Daoy (cell line): ENCODE data around the gene FGD3. TPM values are rescaled to one million over a fixed set of nuclear protein-coding genes. Genes with fewer than 3 reads are reported as not detected.
"Not testable (repeated sequence)": the region's sequence is repeated elsewhere in the genome, so short reads cannot be mapped to it uniquely, and the experiment has no call there.

Experiments
- DNase-seq: peaks from one replicate; pipeline ENCODE4 v3.0.0-alpha.2; 2015; ENCODE audit warnings: low read depth
- total RNA-seq: library from RNA; depleted of rRNA; stranded (reverse); fragments of >200 nt; shearing (Covaris generic); gene quantifications from 2 replicates; pipeline ENCODE4 v1.2.3, GENCODE V29; 2014

FGD3 gene
- total RNA-seq, 1 experiment from 2014 or later, result 0.06 TPM

DNA sequence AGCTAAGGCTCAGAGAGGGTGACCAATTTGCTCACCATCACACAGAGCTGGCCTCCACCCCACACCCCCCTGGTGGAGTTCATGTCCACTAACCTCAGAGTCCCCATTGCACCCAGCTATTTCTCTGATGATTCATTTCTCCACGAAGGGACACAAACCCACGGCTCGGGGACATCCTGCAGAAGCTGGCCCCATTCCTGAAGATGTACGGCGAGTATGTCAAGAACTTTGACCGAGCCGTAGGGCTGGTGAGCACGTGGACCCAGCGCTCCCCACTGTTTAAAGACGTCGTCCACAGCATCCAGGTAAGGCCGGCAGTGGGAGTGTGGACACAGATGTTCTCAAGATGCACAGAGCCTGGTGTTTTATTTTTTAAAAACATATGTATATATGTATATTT is 58.6 kb downstream of the FGD3 start:
- no peak for DNase-seq

DNA sequence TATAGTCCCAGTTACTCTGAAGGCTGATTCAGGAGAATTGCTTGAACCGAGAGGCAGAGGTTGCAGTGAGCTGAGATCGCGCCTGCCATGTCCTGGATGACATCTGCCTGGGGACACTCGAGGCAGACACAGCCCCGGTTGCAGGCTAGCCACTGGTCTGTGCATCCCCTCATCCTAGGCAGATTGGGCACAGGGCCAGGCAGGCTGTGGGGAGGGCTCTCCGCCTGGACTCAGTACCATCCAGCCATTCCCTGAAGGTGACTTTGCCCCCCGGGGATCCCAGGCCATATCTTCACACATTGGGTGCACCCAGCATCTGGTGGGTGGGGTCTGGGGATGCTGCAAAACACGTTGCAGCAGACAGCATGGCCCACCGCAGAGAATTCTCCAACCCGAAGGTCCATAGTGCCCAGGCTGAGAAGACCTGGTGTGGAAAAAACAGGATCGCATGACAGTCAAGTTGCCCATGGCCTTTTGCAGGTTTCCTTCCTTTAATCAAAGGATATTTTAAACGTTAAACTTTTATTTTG is 60.3 kb downstream of the FGD3 start:
- no peak for DNase-seq

DNA sequence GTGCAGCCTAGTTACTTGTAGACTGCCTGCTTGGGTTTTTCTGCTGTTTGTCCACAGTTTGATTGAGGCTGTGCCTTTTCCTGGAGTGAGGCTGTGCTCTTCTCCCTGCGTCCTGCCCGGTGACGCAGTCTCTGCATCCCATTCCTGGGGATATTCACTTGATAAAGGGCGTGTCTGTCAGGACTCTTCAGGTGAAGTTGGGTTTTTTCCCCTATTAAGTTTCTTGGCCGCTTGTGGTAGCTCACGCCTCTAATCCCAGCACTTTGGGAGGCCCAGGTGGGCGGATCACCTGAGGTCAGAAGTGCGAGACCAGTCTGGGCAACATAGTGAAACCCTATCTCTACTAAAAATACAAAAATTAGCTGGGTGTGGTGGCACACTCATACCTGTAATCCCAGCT is 61.1 kb downstream of the FGD3 start:
- no peak for DNase-seq

DNA sequence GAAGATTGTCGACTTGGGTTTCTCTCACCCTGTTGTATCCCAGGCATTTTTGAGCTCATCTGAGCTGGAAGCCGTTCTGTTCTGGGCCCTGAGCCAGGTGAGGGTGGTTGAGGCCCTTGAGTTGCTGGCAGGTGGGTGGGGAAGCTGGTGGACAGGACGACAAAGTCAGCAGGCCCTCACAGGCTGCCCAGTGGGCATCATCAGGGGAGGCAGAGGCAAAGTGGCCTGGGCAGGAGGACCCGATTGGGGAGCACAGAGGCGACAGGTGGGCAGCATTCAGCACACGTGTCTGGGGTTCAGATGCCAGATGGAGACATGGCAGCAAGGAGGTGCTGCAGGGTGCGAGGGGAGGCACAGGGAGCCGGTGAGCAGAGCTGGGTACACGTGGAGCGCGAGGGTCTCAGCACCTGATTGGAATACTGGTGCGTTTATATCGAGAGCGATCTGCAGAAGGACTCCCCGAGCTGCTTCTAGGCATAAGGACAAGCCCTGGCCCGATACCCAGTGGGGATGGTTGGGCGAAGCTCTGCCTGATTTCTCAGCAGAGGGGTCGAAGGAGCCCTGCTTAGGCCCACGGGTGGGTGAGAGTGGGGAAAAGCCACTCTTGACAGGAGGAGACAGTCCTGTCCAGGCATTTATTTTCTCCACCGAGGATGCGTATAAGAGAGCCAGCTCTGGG is 62.2 kb downstream of the FGD3 start:
- DNase-seq, result no peak

DNA sequence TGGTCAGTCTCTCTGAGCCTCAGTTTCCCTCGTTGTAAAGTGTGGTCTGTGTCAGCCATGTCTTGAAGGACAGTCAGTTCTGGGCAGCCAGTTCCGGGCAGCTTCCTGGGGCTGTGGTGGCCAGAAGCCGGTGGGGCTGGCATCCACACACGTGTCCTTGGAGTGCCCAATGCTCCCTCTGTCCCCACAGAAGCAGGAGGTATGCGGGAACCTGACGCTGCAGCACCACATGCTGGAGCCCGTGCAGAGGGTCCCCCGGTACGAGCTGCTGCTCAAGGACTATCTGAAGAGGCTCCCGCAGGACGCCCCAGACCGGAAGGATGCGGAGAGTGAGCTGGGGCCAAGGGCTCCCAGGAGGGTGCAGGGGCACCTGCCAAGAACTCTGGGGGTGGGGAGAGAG is 62.7 kb downstream of the FGD3 start:
- no peak for DNase-seq

DNA sequence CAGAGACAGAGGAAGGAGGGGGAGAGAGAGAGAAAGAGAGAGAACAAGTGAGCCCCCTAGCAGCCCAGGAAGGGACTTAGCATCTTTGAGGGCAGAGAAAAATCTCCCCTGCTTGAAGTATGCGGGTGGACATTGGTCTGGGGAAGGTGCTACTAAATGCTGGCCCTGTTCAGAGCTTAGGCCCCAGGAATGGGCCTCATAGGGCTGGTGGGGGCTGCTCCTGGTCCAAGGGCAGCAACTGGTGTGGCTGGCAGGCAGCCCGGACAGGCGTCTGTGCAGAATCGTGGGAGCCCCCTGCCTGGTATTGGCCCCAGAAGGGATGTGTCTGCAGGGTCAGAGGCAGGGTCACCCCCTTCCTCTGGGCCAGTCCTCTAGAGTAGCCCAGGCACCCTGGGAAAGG is 63.4 kb downstream of the FGD3 start:
- DNase-seq, result no peak

- DNase-seq, result no peak
Measured at GRCh38 chr9:93011114-93011513, 63.8 kb downstream of the FGD3 start.

GRCh38 chr9:93012963-93013855 is 65.9 kb downstream of the FGD3 start:
- DNase-seq, result no peak

DNA sequence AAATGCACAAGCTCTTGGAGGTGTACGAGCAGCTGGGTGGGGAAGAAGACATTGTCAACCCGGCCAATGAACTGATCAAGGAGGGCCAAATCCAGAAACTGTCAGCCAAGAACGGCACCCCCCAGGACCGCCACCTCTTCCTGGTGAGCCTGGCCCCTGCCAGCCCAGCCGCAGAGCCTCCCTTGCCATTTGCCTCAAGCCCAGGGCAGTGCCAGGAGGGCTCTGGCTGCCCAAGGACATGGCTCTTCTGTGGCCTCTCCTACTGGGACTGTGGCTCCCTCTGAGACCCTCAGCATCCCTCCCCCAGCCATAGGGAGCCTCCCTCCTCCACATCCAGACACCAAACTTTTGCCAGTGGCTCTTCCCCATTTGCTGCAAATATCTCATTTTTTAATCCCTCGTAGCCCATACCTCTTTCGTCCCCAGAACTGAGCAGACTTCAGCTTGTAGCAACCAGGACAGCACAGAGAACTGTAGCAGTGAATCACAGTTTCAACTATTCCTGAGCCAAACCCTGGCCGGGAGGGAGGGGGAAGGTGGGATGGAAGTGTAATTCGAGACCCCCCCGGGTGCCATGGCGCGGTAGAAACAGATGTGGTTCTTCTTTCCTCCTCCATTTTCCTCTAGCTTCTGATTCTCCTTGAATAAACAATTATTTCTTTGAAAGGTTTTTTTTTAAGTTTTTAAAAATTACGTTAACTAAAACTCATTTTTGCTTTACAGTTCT is 66.7 kb downstream of the FGD3 start:
- peak; percentile 42 for DNase-seq

GRCh38 chr9:93015190-93015589 is 67.9 kb downstream of the FGD3 start:
- DNase-seq, result not testable (repeated sequence)

DNA sequence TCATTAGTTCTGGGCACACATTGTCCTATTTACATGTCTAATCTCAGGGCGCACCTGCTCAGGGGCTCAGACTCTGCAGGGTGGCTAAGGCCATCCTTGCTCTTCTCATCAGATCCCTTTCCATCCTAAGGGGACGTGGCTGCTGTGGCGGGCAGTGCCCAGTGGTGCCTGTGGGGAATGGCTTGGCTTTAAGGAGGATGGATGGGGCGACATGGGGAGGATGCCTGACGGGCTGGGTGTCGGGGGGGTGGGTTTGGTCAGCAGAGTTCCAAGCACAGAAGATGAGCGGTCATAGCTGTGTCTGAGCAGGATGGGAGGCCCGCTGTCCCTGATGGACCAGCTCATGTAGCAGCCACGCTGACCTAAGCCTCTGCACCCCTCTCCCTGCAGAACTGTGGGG is 70.3 kb downstream of the FGD3 start:
- no peak for DNase-seq

DNA sequence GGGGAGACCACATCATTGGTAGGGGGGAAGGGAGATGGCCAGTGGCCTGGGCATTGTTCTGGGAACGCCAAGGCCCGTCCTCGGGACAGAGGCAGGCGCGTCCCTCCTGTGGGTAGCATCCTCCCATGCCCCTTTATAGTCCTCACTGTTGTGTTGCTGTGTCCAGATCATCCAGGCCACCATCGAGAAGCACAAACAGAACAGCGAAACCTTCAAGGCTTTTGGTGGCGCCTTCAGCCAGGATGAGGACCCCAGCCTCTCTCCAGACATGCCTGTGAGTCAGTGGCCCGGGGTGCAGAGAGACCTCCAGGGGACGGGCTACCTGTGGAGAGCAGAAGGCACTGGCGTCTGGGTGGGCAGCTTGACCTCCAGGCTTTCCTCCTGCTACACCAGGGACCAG is 72.8 kb downstream of the FGD3 start:
- DNase-seq, result no peak

GRCh38 chr9:93020771-93021670 is 73.7 kb downstream of the FGD3 start:
- peak; percentile 47 for DNase-seq

GRCh38 chr9:93022066-93022465 is 74.7 kb downstream of the FGD3 start:
- no peak for DNase-seq

- no peak for DNase-seq
Measured at GRCh38 chr9:93022721-93023520, 75.6 kb downstream of the FGD3 start.

GRCh38 chr9:93023521-93023815 is 76.1 kb downstream of the FGD3 start:
- no peak for DNase-seq

DNA sequence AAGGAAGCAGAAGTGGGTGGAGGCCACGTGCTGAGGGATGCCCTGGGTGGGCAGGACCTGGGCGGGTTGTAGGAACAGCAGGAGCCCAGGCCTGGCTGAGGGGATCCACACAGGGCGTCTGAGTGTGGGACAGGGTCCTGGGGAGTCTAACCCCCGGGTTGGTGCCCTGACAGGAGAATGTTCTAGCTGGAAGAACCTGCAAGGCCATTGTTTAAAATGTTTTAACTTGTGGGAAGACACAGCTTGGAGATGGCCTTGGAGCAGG is 77.3 kb downstream of the FGD3 start:
- no peak for DNase-seq

DNA sequence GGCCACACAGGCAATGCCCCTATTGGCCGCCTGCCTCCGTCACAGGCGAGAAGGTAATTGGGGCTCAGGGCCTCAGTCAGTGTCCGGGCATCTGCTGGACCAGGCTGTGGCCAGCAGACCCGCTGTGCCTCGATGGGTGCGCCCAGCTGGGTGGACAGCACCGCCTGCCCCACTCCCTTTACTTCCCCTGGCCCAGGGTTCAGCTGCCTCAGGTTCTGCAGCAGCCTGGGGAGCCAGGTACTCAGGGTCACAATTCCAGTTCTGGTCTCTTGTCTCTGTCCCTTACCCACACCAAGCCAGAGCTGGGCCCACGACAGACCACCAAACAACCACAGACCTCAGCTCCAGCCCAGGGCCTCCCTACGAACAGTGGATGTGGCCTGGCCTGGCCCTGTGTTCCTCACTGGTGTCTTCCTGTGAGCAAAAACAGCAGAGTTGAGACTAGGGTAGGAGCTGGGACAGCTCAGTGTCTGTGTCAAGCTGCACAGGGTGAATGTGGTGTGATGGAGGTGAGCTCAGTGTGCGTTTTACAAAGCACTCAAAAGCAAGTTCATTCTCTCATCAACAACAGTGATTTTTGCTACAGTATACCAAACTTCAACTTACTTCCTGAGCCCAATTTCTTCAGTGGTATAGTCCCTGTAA is 77.8 kb downstream of the FGD3 start:
- no peak for DNase-seq

DNA sequence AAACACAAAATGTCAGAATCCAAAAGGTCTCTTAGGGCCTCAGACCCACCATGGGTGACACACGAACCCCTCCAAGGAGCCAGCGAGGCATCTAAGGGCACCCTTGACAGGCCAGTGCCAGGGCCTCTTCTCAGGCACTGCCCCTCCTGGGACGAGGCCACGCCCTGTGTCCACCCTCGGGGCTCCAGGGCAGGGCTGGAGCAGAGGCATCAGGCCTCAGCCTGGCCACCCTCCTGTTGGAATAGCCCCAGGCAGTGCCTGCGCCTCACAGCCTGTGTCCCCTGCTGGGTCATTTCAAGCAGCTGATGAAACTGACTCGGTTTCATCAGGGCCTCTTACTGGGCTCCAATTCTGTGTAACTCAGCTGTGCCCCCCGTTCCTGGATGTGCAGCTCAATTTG is 78.4 kb downstream of the FGD3 start:
- no peak for DNase-seq

GRCh38 chr9:93026640-93027039 is 79.3 kb downstream of the FGD3 start:
- DNase-seq, result no peak
